Right atrium auricular region (tissue), 2 donors: Measurements from ENCODE around the gene GSTO2. TPM values are rescaled to one million over a fixed set of nuclear protein-coding genes. Genes with fewer than 3 reads are reported as not detected.
A peak's percentile ranks its signal among the peaks of the same experiment; 100 is the strongest.

Experiments
- DNase-seq: peaks from one replicate; pipeline ENCODE4 v3.0.0-alpha.2; 2019; ENCODE audit warnings: low spot score
- H3K27ac ChIP-seq, 2 donors: fragments of 200-600 bp; sonication (generic); 1 replicate in 1 of 2; 2 replicates in 1 of 2; pipeline ENCODE4 v1.5.1; 2016 to 2019
- H3K27me3 ChIP-seq, 2 donors: fragments of 200-600 bp; sonication (generic); one replicate each; pipeline versions ENCODE4 v1.5.1 to v1.6.0; 2017 to 2019
- H3K36me3 ChIP-seq: fragments of 200-600 bp; sonication (generic); one replicate; pipeline ENCODE4 v1.5.1; 2016
- H3K4me1 ChIP-seq, 2 donors: fragments of 200-600 bp; sonication (generic); one replicate each; pipeline versions ENCODE4 v1.5.1 to v1.6.0; 2017 to 2019
- H3K4me3 ChIP-seq, 2 donors: fragments of 200-600 bp; sonication (generic); 1 replicate in 1 of 2; 2 replicates in 1 of 2; pipeline ENCODE4 v1.5.1; 2017 to 2019; ENCODE audit warnings: mild to moderate bottlenecking in 1 of 2, moderate library complexity in 1 of 2
- H3K9me3 ChIP-seq, 2 donors: fragments of 200-600 bp; sonication (generic); one replicate each; pipeline ENCODE4 v1.5.1; 2019
- microRNA-seq, 2 donors: library from miRNA; unstranded; fragments of <30 nt; microRNA quantifications; one replicate each; pipeline ENCODE4, GENCODE V29; 2016 to 2017; ENCODE audit warnings: borderline number of aligned reads in 2 of 2, borderline replicate concordance in 1 of 2
- total RNA-seq, 2 donors: library from RNA; depleted of rRNA; stranded (reverse); fragments of >200 nt; gene quantifications; one replicate each; pipeline ENCODE4 v1.1.0, GENCODE V29; 2016
- TF ChIP-seq, protein P1 (sequence below), 2 donors: fragments of 200-600 bp; sonication (generic); IDR thresholded peaks; one replicate each; pipeline ENCODE4 v1.5.1; 2019; ENCODE audit warnings: antibody characterized with exemption in 2 of 2

The GSTO2 gene
- total RNA-seq, 2 donors from 2014 or later = 0.55 to 0.63 TPM

DNA sequence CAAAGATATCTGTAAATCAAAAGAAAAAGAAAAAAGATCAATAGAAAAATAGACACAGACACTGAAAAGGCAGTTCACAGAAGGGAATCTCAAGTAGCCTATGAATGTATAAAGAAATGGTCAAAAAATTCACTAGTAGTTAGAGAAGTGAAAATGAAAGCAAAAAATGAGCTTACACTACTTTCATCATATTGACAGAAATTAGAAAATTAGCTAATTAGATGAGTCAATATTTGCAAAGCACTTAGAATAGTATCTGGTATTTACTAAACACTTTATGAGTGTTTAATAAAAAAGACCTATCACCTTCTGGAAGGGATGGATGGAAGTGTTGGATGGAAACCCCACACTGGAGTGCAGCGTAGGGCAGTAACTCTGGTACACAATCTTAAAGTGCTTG, 82.9 kb downstream of the GSTO2 start:
- Histone ChIP-seq H3K27ac (no peak overlapping the region), H3K36me3 (no peaks in the 10 kb centered on the region), H3K4me3 (no peak overlapping the region), H3K27me3 (no peaks in the 10 kb centered on the region), H3K4me1 (peaks cover 0 to 24% of the 10 kb centered on the region in 2 donors), H3K9me3 (no peaks in the 10 kb centered on the region)
- TF ChIP-seq, protein P1, sequence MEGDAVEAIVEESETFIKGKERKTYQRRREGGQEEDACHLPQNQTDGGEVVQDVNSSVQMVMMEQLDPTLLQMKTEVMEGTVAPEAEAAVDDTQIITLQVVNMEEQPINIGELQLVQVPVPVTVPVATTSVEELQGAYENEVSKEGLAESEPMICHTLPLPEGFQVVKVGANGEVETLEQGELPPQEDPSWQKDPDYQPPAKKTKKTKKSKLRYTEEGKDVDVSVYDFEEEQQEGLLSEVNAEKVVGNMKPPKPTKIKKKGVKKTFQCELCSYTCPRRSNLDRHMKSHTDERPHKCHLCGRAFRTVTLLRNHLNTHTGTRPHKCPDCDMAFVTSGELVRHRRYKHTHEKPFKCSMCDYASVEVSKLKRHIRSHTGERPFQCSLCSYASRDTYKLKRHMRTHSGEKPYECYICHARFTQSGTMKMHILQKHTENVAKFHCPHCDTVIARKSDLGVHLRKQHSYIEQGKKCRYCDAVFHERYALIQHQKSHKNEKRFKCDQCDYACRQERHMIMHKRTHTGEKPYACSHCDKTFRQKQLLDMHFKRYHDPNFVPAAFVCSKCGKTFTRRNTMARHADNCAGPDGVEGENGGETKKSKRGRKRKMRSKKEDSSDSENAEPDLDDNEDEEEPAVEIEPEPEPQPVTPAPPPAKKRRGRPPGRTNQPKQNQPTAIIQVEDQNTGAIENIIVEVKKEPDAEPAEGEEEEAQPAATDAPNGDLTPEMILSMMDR (IDR thresholded peaks at IDR 0.05) = no peak
- DNase-seq = no peak

DNA sequence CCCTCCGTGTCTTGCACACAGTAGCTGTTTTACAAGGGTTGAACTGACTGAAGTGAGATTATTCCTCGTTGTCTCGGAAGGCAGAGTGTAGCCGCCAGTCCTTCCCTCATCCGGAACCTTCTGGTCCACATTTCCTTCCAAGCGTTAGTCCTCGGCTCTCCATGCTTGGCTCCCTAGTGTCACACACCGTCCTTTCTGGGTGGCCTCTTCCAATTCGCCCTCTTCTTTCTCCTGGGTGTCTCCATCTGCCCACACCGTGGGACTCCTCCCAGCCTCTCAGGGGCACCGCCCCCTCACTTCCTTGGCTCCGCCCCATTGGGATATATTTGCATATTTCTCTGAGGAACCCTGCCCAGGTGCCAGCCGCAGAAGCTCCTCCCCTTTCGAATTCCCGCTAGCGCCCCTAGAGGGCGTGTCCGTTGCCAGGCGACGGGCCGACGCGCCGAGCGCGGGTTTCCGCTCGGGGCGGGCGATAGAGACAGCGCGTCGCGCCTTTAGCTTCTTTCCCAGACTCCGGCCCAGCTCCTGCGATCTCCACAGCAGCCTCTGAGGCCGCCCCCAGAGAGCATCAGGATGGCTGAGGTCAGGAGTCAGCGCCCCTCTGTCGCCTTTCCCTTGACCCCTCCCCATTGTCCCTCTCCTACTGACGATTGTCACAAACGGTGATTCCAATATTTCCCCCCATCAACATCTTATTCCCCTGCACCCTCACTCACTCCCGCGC, 84.5 kb downstream of the GSTO2 start, which contains the start of gene CFAP58:
Gene CFAP58 (plus strand): TSS at position 509 of the 724 bp plus-strand sequence. CDS start 65 bp downstream, at position 574.
- no peaks in the 10 kb centered on the region for H3K36me3 ChIP-seq
- H3K4me3 ChIP-seq = peak within 1 kb of the TSS; percentile 30 to 49
- no peaks in the 10 kb centered on the region for H3K9me3 ChIP-seq
- TF ChIP-seq, protein P1 (IDR thresholded peaks at IDR 0.05) = peak; percentile 38 to 78
- no peak within 1 kb of the TSS for H3K27ac ChIP-seq
- H3K27me3 ChIP-seq = no peaks in the 10 kb centered on the region
- peak; percentile 97 for DNase-seq
- peaks cover 0 to 24% of the 10 kb centered on the region in 2 donors for H3K4me1 ChIP-seq

Small RNA genes within 50 kb of the gene (microRNA-seq; reads per million reads assigned to microRNA genes)
- gene MIR4482 = 0 reads per million in 2 donors

Other genes with a start within 250 kb of the GSTO2 start
- 1 to 10 TPM in 1 of 2 donors, under 1 TPM in 1; 0.26 to 6.2 TPM for gene COL17A1, start 183.3 kb upstream of the GSTO2 start, total RNA-seq
- 1 to 10 TPM; 5.3 to 6.0 TPM for gene SFR1, start 147.0 kb upstream of the GSTO2 start, total RNA-seq
- gene CFAP43, start 36.8 kb upstream of the GSTO2 start, total RNA-seq = under 1 TPM in 1 of 2 donors, not detected in 1; 0.12 TPM
- 100 to 1,000 TPM; 257 to 291 TPM for gene GSTO1, start 14.3 kb upstream of the GSTO2 start, total RNA-seq
- gene ITPRIP, start 69.3 kb downstream of the GSTO2 start, total RNA-seq = 10 to 100 TPM; 56.2 to 62.5 TPM
- 1 to 10 TPM; 3.5 to 4.8 TPM for gene CFAP58, start 84.6 kb downstream of the GSTO2 start, total RNA-seq